NCI-H1436 (cell line): ENCODE results near the gene EID1.
"Not testable (repeated sequence)": the region's sequence is repeated elsewhere in the genome, so short reads cannot be mapped to it uniquely, and the experiment has no call there.

Experiments
- DNase-seq: peaks from one replicate; lab custom pipeline; 2025; lab: John Stamatoyannopoulos, UW

The EID1 gene

GRCh38 chr15:48869966-48870365 lies 8.0 kb upstream of the EID1 start:
- no peak for DNase-seq

GRCh38 chr15:48871542-48871941 lies 6.4 kb upstream of the EID1 start:
- no peak for DNase-seq

GRCh38 chr15:48872632-48873031 lies 5.3 kb upstream of the EID1 start:
- no peak for DNase-seq

- DNase-seq, result no peak
Observed at GRCh38 chr15:48875241-48875960, 2.5 kb upstream of the EID1 start.

GRCh38 chr15:48876057-48876456 lies 1.9 kb upstream of the EID1 start:
- DNase-seq, result no peak

- no peak for DNase-seq
Observed at GRCh38 chr15:48880070-48880634, 2.2 kb downstream of the EID1 start.

- no peak for DNase-seq
Observed at GRCh38 chr15:48883699-48884098, 5.8 kb downstream of the EID1 start.

- DNase-seq, result no peak
Observed at GRCh38 chr15:48887144-48887543, 9.2 kb downstream of the EID1 start.

- DNase-seq, result no peak
Observed at GRCh38 chr15:48888191-48888590, 10.3 kb downstream of the EID1 start.

GRCh38 chr15:48888836-48889235 lies 10.9 kb downstream of the EID1 start:
- no peak for DNase-seq

- no peak for DNase-seq
Observed at GRCh38 chr15:48889925-48890324, 12.0 kb downstream of the EID1 start.

GRCh38 chr15:48890375-48890972 lies 12.5 kb downstream of the EID1 start:
- DNase-seq, result no peak

- no peak for DNase-seq
Observed at GRCh38 chr15:48891232-48891765, 13.4 kb downstream of the EID1 start.

- DNase-seq, result no peak
Observed at GRCh38 chr15:48893311-48893710, 15.4 kb downstream of the EID1 start.

- no peak for DNase-seq
Observed at GRCh38 chr15:48896869-48897814, 19.2 kb downstream of the EID1 start.

- DNase-seq, result no peak
Observed at GRCh38 chr15:48898032-48898431, 20.1 kb downstream of the EID1 start.

GRCh38 chr15:48898446-48898845 lies 20.5 kb downstream of the EID1 start:
- DNase-seq, result no peak

- no peak for DNase-seq
Observed at GRCh38 chr15:48899793-48900192, 21.9 kb downstream of the EID1 start.

- no peak for DNase-seq
Observed at GRCh38 chr15:48904758-48905157, 26.8 kb downstream of the EID1 start.

GRCh38 chr15:48905216-48905615 lies 27.3 kb downstream of the EID1 start:
- DNase-seq, result no peak

GRCh38 chr15:48905847-48906246 lies 27.9 kb downstream of the EID1 start:
- no peak for DNase-seq

GRCh38 chr15:48909313-48909712 lies 31.4 kb downstream of the EID1 start:
- DNase-seq, result not testable (repeated sequence)
